Erythroblast (primary cell): ENCODE data around the gene SCUBE2.

Source experiments
- GATA1 ChIP-seq: IDR thresholded peaks from 2 replicates; pipeline ENCODE4 v1.6.1; 2011; ENCODE audit warnings: low read depth, mild to moderate bottlenecking, control low read depth, low read length, moderate library complexity
- POLR2A ChIP-seq: IDR thresholded peaks from 2 replicates; pipeline ENCODE4 v1.6.1; 2011; ENCODE audit warnings: mild to moderate bottlenecking, low read length

- TF ChIP-seq POLR2A (no peak), GATA1 (no peak)
These were observed 29.5 kb upstream of the SCUBE2 start for GRCh38 chr11:9120664-9121468.
